Nephron progenitor cell (in vitro differentiated cells): ENCODE results near the gene OLA1.
"Not testable (repeated sequence)": the region's sequence is repeated elsewhere in the genome, so short reads cannot be mapped to it uniquely, and the experiment has no call there.

Source experiments
- DNase-seq: peaks from one replicate; pipeline ENCODE4 v3.0.0; 2021
- H3K27ac Mint-ChIP-seq: 2 replicates; pipeline ENCODE4 v1.8.0; 2021; ENCODE audit warnings: mild to moderate bottlenecking, moderate library complexity, mixed read lengths
- H3K27me3 Mint-ChIP-seq: 2 replicates; pipeline ENCODE4 v1.8.0; 2021; ENCODE audit warnings: mild to moderate bottlenecking, low read depth, mixed read lengths; ENCODE audit not compliant: poor library complexity
- H3K36me3 Mint-ChIP-seq: 2 replicates; pipeline ENCODE4 v1.8.0; 2021; ENCODE audit warnings: low read depth, mixed read lengths
- H3K4me1 Mint-ChIP-seq: 2 replicates; pipeline ENCODE4 v1.8.0; 2021; ENCODE audit warnings: mixed read lengths
- H3K4me3 Mint-ChIP-seq: 2 replicates; pipeline ENCODE4 v1.8.0; 2021; ENCODE audit warnings: mild to moderate bottlenecking, moderate library complexity, mixed read lengths
- H3K9me3 Mint-ChIP-seq: 2 replicates; pipeline ENCODE4 v1.8.0; 2021; ENCODE audit warnings: mild to moderate bottlenecking, moderate library complexity, mixed read lengths
- CTCF ChIP-seq: fragments of 200-600 bp; sonication (generic); IDR thresholded peaks from 2 replicates; pipeline ENCODE4 v1.5.0; 2021; ENCODE audit warnings: antibody characterized with exemption

Gene OLA1

GRCh38 chr2:174248187-174248997, at the start of gene OLA1:
Gene OLA1, minus strand, starts transcription at chr2:174248532. Its CDS starts 1,717 bp downstream, at chr2:174246815.
- Mint-ChIP-seq H3K4me3 (peak within 1 kb of the TSS; percentile 90), H3K36me3 (peaks cover 28% of the 10 kb centered on the region), H3K4me1 (peaks cover 36% of the 10 kb centered on the region), H3K27me3 (peaks cover 4% of the 10 kb centered on the region), H3K9me3 (peaks cover 9% of the 10 kb centered on the region), H3K27ac (peak within 1 kb of the TSS; percentile 79)
- TF ChIP-seq CTCF, result no peak
- peak; percentile 98 for DNase-seq

- Mint-ChIP-seq H3K27ac (no peak overlapping the region), H3K4me1 (no peaks in the 10 kb centered on the region), H3K9me3 (peaks cover 45% of the 10 kb centered on the region), H3K36me3 (no peaks in the 10 kb centered on the region), H3K4me3 (no peak overlapping the region), H3K27me3 (peaks cover 2% of the 10 kb centered on the region)
- TF ChIP-seq CTCF, result no peak
- no peak for DNase-seq
Measured at GRCh38 chr2:174292908-174293307, 44.6 kb upstream of the OLA1 start.

- Mint-ChIP-seq H3K4me3 (no peak overlapping the region), H3K27ac (no peak overlapping the region), H3K36me3 (no peaks in the 10 kb centered on the region), H3K9me3 (peaks cover 28% of the 10 kb centered on the region), H3K4me1 (peaks cover 8% of the 10 kb centered on the region), H3K27me3 (peaks cover 9% of the 10 kb centered on the region)
- no peak for DNase-seq
- TF ChIP-seq CTCF, result no peak
Measured at GRCh38 chr2:174286172-174286571, 37.8 kb upstream of the OLA1 start.

- Mint-ChIP-seq H3K36me3 (no peaks in the 10 kb centered on the region), H3K4me3 (no peak overlapping the region), H3K27me3 (peaks cover 8% of the 10 kb centered on the region), H3K9me3 (peaks cover 4% of the 10 kb centered on the region), H3K4me1 (peaks cover 17% of the 10 kb centered on the region), H3K27ac (no peak overlapping the region)
- no peak for TF ChIP-seq CTCF
- DNase-seq, result no peak
Measured at GRCh38 chr2:174282441-174282840, 34.1 kb upstream of the OLA1 start.

GRCh38 chr2:174281736-174282135, 33.4 kb upstream of the OLA1 start:
- no peak overlapping the region for H3K27ac Mint-ChIP-seq
- no peaks in the 10 kb centered on the region for H3K36me3 Mint-ChIP-seq
- H3K27me3 Mint-ChIP-seq, result peaks cover 8% of the 10 kb centered on the region
- TF ChIP-seq CTCF, result no peak
- peaks cover 4% of the 10 kb centered on the region for H3K9me3 Mint-ChIP-seq
- no peak for DNase-seq
- H3K4me3 Mint-ChIP-seq, result no peak overlapping the region
- H3K4me1 Mint-ChIP-seq, result peaks cover 17% of the 10 kb centered on the region

GRCh38 chr2:174280596-174280995, 32.3 kb upstream of the OLA1 start:
- H3K27ac Mint-ChIP-seq, result peak overlapping the region; percentile 26
- no peak for DNase-seq
- TF ChIP-seq CTCF, result no peak
- peaks cover 8% of the 10 kb centered on the region for H3K27me3 Mint-ChIP-seq
- no peak overlapping the region for H3K4me3 Mint-ChIP-seq
- no peaks in the 10 kb centered on the region for H3K36me3 Mint-ChIP-seq
- peaks cover 4% of the 10 kb centered on the region for H3K9me3 Mint-ChIP-seq
- peaks cover 14% of the 10 kb centered on the region for H3K4me1 Mint-ChIP-seq

GRCh38 chr2:174270263-174270662, 21.9 kb upstream of the OLA1 start:
- not testable (repeated sequence) for H3K27ac Mint-ChIP-seq
- H3K4me1 Mint-ChIP-seq, result peaks cover 27% of the 10 kb centered on the region

More at GRCh38 chr2:174270263-174270662, 21.9 kb upstream of the OLA1 start:
- not testable (repeated sequence) for H3K27me3 Mint-ChIP-seq, H3K36me3 Mint-ChIP-seq, DNase-seq, H3K9me3 Mint-ChIP-seq, H3K4me3 Mint-ChIP-seq
